Endothelial cell of hepatic sinusoid (primary cell): ENCODE measurements around the gene NAB1.
"Not testable (repeated sequence)": the region's sequence is repeated elsewhere in the genome, so short reads cannot be mapped to it uniquely, and the experiment has no call there.

Experiments
- in situ Hi-C: cut with HindIII; loops from 2 replicates; pipeline ENCODE4 v1.10.0; 2017; ENCODE audit warnings: low sequenced_read_pairs

The NAB1 gene

GRCh38 chr2:190649035-190649797 is at the start of gene NAB1:
NAB1 (plus strand) TSS chr2:190649083; CDS start chr2:190659177, 10,094 bp downstream.
- in situ Hi-C loops: loop anchor here (5.0 kb wide), 1 partner anchor 98 kb away; no protein-coding TSS in a partner anchor

DNA sequence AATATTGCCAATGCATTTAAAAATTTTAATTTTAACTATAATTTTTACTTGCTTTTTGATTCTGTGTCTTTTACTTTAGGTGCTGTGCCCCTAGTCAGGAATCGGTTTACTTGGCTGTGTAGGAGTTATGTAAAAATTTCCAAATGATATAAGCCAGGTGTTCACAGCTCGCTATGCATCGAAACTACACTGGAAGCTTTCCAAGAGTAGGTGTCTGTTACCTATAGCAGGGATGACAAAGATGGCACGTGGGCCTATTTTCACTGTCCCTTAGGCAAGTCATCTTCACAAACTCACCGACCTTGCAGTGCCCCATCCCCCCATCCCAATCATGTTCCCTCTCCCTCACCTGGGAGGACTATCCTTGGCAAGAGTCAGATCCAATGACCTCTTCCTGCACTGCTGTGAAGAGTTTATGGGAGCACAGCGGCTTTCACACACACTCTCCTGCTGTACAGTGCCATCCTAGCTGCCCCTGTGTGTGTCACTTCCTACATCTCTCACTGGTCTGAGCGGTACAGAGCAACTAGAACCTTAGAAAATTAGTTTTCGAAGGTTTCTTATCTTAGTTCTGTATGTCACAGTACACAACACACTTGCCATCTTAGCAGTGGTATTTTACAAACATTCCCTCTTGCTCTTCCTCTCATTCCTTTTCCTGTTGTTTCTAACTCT is 49.2 kb upstream of the NAB1 start:
- in situ Hi-C loops: no loop called here

- in situ Hi-C loops: no loop called here
Measured at GRCh38 chr2:190600293-190601103, 48.4 kb upstream of the NAB1 start.

- in situ Hi-C loops: no loop called here
Measured at GRCh38 chr2:190603374-190603773, 45.5 kb upstream of the NAB1 start.

GRCh38 chr2:190607014-190607597 is 41.8 kb upstream of the NAB1 start:
- in situ Hi-C loops: no loop called here

- in situ Hi-C loops: no loop called here
Measured at GRCh38 chr2:190607657-190608357, 41.1 kb upstream of the NAB1 start.

DNA sequence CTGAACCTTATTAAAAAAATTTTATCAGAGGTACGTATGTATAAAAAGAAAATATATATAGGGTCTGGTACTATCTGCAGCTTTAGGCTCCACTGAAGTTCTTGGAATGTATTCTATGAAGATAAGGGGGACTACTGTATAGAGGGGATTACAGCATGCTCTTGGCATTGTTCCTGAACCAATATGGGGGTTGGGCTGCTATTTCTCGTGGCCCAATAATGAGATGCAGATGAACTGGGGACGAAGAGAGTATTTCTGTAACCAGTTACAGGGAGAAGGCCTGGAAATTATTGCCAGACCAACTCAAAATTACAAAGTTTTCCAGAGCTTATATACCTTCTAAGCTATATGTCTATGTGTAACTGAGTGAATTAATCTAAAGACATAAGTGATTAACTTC is 40.0 kb upstream of the NAB1 start:
- in situ Hi-C loops: not testable (repeated sequence)

- in situ Hi-C loops: not testable (repeated sequence)
Measured at GRCh38 chr2:190609397-190609796, 39.5 kb upstream of the NAB1 start.

DNA sequence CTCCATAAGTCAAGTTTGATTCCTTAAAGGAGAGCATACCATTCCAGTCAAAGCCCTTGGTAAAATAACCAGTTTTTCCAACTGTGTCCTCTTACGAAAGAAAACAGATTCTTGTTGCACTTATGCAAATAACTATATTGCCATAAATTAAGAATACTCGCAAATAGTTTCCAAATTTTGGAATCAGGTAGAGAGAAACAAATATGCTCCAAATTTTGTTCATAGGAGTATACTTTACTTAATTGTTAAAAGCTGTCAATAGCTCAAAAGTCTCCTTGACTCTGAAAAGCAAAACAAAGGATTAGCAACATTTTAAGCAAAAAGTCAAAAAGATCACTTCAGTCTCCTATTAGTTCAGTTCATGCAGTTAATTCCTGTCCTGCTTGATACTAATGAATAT is 38.4 kb upstream of the NAB1 start:
- in situ Hi-C loops: not testable (repeated sequence)

DNA sequence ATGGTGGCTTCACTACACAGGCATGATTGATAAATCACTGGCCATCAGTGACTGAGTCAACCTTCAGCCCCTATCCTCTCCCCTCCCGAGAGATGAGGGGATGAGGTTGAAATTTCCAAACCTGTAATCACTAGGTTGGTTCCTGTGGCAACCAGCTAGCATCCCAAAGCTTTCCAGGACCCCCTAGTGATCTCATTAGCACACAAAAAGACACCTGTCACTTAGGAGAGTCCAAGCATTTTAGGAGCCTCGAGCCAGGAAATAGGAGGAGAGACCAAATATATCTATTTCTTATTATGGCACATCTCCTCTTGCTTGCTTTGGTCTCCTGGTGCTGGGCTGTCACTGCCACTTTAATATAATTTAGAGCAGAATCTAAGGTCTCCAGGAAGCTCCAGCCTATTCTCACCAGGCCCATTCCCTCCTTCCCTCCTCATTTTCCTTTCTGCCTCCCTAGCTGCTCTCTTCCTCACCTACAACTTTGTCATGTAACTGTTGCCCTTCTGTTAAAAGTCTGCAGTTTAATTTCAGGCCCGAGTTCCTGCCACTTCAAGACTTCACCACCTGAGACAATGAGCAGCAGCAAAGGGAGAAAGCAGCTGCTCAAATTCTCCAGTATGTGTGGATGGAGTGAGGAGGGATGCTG is 33.2 kb upstream of the NAB1 start:
- in situ Hi-C loops: no loop called here

DNA sequence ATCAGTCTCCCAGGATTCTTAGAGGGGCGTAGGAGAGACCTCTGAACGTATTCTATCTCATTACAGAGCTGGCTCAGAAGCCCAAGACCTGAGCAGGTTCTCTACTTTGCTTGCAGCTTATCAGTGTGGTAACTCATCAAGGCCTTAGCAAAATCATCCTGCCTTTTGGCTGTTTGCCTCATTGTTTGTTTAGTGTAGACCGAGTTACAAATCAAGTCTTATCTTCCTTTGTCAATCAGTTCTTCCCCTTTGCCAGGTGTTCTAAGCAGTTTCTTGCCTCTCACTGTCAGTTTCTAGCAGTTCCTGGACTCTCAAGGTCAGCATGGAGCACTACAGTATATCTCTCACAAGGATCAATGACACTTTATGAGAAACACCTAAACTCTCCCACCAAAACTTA is 30.9 kb upstream of the NAB1 start:
- in situ Hi-C loops: no loop called here

GRCh38 chr2:190625691-190626090 is 23.2 kb upstream of the NAB1 start:
- in situ Hi-C loops: no loop called here

- in situ Hi-C loops: no loop called here
Measured at GRCh38 chr2:190626641-190627210, 22.2 kb upstream of the NAB1 start.

GRCh38 chr2:190627448-190628412 is 21.2 kb upstream of the NAB1 start:
- in situ Hi-C loops: no loop called here

GRCh38 chr2:190628591-190629319 is 20.1 kb upstream of the NAB1 start:
- in situ Hi-C loops: no loop called here

DNA sequence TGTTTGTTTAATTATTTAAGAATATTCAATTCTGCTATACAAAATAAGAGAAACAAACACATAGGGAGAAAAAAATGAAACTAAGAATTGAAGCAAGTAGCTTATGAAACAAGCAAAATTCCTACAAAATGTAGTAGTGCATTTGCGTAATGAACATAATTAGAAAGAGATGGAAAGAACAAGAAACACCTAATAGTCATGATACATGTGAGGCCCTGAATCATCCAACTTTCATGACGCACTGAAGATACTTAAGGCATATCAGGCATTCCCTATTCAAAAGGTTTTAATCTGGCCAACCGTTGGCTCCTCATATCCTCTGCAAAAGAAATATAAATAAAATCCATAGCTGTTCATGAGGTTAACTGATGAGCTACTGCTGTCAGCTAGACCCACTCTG is 14.5 kb upstream of the NAB1 start:
- in situ Hi-C loops: no loop called here

- in situ Hi-C loops: no loop called here
Measured at GRCh38 chr2:190635781-190636180, 13.1 kb upstream of the NAB1 start.

- in situ Hi-C loops: no loop called here
Measured at GRCh38 chr2:190636361-190636760, 12.5 kb upstream of the NAB1 start.
